NCI-H510A treated with DMSO at 0.1 percent for 48 hours (cell line): ENCODE data around the gene PLGRKT.
A peak's percentile ranks its signal among the peaks of the same experiment; 100 is the strongest.
"Not testable (repeated sequence)": the region's sequence is repeated elsewhere in the genome, so short reads cannot be mapped to it uniquely, and the experiment has no call there.

Source experiments
- DNase-seq: peaks from one replicate; lab custom pipeline; 2025; lab: John Stamatoyannopoulos, UW

PLGRKT gene

GRCh38 chr9:5430912-5431311 is 6.8 kb downstream of the PLGRKT start:
- DNase-seq: no peak

- no peak for DNase-seq
Observed at GRCh38 chr9:5429873-5430564, 7.7 kb downstream of the PLGRKT start.

DNA sequence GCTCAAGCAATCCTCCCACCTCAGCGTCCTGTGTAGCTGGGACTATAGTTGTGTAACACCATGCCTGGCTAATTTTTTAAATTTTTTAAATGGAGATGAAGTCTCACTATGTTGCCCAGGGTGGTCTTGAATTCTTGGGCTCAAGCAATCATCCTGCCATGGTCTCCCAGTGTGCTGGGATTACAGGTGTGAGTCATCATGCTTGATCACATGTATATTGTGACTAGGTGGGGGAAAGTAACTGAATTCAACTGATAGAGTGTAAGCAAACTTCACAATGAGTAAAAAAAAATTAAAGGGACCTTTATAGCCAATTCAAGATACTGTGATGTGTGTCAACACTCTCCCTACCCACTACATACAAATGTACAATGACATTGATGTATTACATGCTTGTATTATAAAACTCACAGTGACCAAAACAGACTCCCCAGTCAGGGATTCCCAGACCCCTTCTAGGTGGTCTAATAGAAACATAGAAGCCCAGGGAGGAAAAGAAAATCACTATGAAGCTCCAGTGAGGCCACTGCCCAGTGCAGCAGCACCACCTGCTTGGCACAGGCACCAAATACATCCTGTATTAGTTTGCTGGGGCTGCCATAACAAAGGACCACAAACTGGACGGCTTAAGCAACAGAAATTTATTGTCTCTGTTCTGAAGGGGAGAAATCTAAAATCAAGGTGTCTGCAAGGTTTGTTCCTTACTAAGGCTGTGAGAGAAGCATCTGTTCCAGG is 8.8 kb downstream of the PLGRKT start:
- no peak for DNase-seq

DNA sequence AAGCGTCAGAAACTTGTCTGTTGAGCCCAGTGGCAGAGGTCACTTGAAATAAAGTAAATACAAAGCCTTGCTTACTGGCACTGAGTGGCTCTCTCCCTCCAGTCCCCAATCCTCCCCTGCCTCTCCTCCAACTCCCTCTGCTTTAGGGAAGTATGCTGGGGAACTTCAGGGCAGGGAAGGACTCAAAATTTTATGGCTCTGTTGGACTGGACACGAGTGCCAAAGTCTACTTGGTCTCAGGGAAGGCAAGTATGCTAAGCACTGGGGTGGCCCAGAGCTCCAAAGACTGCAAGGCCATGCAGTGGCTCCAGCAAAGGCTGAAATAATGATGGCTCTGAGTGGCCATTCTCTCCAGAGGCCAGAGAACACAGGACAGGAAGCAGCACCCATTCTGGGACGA is 9.6 kb downstream of the PLGRKT start:
- no peak for DNase-seq

- DNase-seq: no peak
Observed at GRCh38 chr9:5427005-5427404, 10.7 kb downstream of the PLGRKT start.

DNA sequence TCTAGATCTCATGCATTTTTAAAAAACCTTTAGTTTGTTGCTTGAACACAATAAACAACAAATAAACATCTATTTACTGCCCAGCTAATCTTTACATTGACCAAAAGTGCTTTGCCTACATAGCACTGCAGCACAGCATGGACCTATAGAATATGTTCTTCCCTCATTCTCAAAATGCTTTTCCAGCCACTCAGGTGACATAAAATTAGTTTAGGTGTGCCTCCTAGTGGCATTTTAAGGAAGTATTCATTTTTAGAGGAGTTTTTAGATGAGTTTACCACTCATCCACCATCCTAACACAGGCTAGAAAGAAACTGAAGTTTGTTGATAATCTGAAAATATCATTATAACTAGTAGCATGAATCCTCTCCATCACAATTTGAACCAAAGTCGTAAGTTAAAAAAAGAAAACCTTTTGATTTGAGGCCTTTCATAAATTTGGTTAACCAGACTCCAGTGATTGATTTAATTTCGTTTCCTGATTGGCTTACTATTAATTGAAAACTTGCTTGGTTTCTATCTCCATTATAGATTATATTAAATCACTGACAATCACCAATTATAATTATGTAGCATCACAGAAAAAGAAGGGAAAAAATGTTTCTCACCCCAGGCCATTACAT is 12.6 kb downstream of the PLGRKT start:
- DNase-seq: peak; percentile 29

- DNase-seq: no peak
Observed at GRCh38 chr9:5422276-5422675, 15.4 kb downstream of the PLGRKT start.

- no peak for DNase-seq
Observed at GRCh38 chr9:5421163-5421562, 16.6 kb downstream of the PLGRKT start.

GRCh38 chr9:5419987-5420386 is 17.7 kb downstream of the PLGRKT start:
- DNase-seq: no peak

DNA sequence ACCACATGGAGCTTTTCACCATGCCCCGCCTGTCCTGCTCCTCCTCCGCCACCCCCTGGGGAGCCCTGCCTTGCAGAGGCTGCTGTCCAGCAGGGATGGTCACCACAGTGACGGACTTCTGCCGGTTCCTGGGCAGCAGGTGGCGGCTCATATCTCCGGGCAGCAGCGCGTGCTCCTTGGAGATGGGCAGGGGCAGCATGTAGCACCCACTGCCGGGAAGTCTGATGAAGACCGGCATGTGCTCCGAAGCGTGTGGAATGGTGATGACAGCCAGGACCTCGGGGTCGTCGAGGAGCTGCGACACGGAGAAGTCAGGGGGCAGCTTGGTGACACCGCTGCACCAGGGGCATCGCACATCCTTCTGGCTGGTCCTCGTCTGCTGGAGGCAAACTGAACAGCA is 19.2 kb downstream of the PLGRKT start:
- DNase-seq: no peak

GRCh38 chr9:5416953-5417352 is 20.8 kb downstream of the PLGRKT start:
- DNase-seq: no peak

- no peak for DNase-seq
Observed at GRCh38 chr9:5408596-5408995, 29.1 kb downstream of the PLGRKT start.

DNA sequence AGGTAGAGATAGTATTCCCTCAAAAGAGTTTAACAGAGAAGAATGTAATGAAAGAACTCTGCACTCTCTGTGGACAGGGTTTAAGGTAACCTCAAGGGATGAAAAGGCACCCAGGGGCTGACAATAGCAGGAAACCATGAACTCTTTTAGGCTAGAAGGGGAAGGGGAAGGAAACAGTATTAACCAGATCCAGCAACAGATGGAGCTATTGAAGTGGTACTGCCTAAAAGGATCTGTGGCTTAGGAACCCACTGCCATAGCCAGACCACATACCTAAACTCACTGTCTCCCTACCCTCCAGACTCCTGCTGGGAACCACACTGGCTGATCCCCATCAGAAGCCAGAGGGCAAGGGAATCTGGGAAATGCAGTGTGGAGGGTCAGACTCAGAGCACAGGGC is 35.5 kb downstream of the PLGRKT start:
- no peak for DNase-seq

DNA sequence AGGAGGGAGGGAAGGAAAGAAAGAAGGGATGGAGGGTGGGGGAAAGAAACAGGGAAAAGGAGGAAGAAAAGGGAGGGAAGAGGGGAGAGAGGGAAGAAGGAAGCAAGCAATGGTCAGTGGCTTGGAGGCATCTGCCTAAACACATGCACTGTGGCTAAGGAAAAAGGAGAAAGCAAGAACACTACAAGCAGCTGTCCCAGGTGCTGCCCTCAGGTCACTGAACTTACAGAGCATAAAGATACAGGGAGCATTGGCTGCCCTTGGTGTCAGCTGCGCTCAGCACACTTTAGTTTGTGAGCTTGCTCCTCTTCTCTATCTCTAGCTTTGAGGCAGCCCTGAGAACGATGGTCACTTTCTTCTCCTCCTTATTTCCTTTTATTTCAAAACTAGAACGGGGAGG is 40.2 kb downstream of the PLGRKT start:
- DNase-seq: not testable (repeated sequence)

- no peak for DNase-seq
Observed at GRCh38 chr9:5395428-5395827, 42.3 kb downstream of the PLGRKT start.

DNA sequence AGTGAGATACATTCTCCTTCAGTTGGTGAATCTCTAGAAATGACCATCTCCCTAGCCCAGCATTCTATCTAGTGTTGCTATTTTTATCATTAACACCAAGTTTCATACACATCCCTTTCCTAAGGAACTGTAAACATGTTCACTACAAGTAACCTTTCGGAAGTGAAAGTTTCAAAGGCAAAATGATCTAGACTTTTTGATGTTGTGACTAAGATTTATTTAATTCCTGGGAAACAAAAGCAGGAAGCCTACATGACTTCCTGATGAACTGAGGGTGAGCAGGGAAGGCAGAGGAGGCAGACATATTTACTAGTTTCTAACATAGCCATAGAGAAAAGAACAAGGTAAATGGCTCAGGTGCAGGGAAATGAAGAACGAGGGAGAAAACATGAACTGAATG is 43.7 kb downstream of the PLGRKT start:
- DNase-seq: not testable (repeated sequence)

DNA sequence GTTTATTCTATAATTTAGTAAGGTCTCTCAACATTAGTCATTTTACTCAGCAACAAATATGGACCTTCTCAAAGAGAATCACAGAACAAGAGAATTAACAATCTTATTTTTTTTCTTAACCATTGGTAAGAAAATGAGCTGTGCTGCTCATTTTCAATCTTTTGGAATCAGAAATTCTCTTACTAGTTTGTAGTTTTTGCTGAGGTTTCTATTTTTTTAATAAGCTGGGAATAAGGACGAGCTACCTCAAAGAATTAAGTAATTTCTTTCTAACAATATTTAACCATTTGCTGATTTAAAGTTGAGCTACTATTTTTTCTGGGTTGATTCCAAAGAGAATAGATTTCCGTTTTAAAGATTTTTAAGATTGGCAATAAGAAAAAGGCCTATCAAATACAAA is 44.2 kb downstream of the PLGRKT start:
- DNase-seq: no peak

DNA sequence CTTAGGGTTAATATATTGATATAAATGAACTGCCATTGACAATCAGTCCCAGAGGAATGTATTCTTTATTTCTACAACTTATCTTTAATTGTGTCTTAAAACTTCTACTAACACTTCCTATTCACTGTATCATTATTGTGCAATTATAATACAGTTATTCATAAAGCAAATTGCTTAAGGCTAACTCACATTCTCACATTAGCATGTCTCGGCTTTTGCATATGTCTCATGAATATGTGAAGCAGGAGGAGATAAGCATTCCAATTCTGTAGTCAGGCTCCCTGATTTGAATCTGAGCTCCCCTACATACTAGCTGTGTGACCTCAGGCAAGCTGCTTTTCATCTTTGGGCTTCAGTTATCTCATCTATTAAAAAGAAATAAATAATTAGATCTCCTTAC is 45.4 kb downstream of the PLGRKT start:
- DNase-seq: no peak

- DNase-seq: no peak
Observed at GRCh38 chr9:5389109-5389732, 48.5 kb downstream of the PLGRKT start.

- DNase-seq: no peak
Observed at GRCh38 chr9:5388026-5388819, 49.5 kb downstream of the PLGRKT start.

GRCh38 chr9:5384436-5384835 is 53.3 kb downstream of the PLGRKT start:
- DNase-seq: no peak

GRCh38 chr9:5382479-5382878 is 55.2 kb downstream of the PLGRKT start:
- no peak for DNase-seq
